GM23338 (cell line): Measurements from ENCODE around the gene HSPE1. TPM values are rescaled to one million over a fixed set of nuclear protein-coding genes. Genes with fewer than 3 reads are reported as not detected.
A peak's percentile ranks its signal among the peaks of the same experiment; 100 is the strongest.

ENCODE experiments used
- ATAC-seq: fragments of 200-7000 bp; cut with Tn5 transposase; 3 replicates; pipeline ENCODE4 v1.9.1; 2020
- DNase-seq: peaks from one replicate; pipeline ENCODE4 v3.0.0-alpha.2; 2015; ENCODE audit warnings: low spot score
- H2AFZ ChIP-seq: fragments of 200-600 bp; sonication (generic); 2 replicates; pipeline ENCODE4 v1.8.0; 2016; ENCODE audit warnings: antibody characterized with exemption, mild to moderate bottlenecking, moderate library complexity
- H3F3A ChIP-seq: fragments of 200-600 bp; sonication (generic); replicated peaks from 2 replicates; pipeline ENCODE4 v1.8.0; 2017; ENCODE audit warnings: antibody characterized with exemption, mixed run types, low read depth
- H3K27ac ChIP-seq: fragments of 200-600 bp; sonication (generic); 2 replicates; pipeline ENCODE4 v1.6.1; 2016; ENCODE audit warnings: low read depth
- H3K27me3 ChIP-seq: fragments of 200-600 bp; sonication (generic); 2 replicates; pipeline ENCODE4 v1.8.0; 2016; ENCODE audit warnings: mild to moderate bottlenecking, mixed run types, moderate library complexity; ENCODE audit not compliant: insufficient read depth
- H3K36me3 ChIP-seq: fragments of 200-600 bp; sonication (generic); 2 replicates; pipeline ENCODE4 v1.8.0; 2016; ENCODE audit warnings: mild to moderate bottlenecking; ENCODE audit not compliant: insufficient read depth
- H3K4me1 ChIP-seq: fragments of 200-600 bp; sonication (generic); 2 replicates; pipeline ENCODE4 v1.8.0; 2016; ENCODE audit warnings: mild to moderate bottlenecking, moderate library complexity; ENCODE audit not compliant: insufficient read depth
- H3K4me2 ChIP-seq: fragments of 200-600 bp; sonication (generic); 2 replicates; pipeline ENCODE4 v1.7.1; 2017; ENCODE audit warnings: mixed run types
- H3K4me3 ChIP-seq: fragments of 200-600 bp; sonication (generic); 2 replicates; pipeline ENCODE4 v1.6.1; 2016; ENCODE audit warnings: mixed run types
- H3K79me2 ChIP-seq: fragments of 200-600 bp; sonication (generic); replicated peaks from 2 replicates; pipeline ENCODE4 v1.8.0; 2017; ENCODE audit warnings: mild to moderate bottlenecking; ENCODE audit not compliant: insufficient read depth
- H3K9me2 ChIP-seq: fragments of 200-600 bp; sonication (generic); 2 replicates; pipeline ENCODE4 v1.8.0; 2017; ENCODE audit not compliant: insufficient read depth
- H4K20me1 ChIP-seq: fragments of 200-600 bp; sonication (generic); replicated peaks from 2 replicates; pipeline ENCODE4 v1.8.0; 2017; ENCODE audit warnings: mild to moderate bottlenecking; ENCODE audit not compliant: insufficient read depth
- H3K27ac Mint-ChIP-seq: 2 replicates; pipeline ENCODE4 v1.8.0; 2020; ENCODE audit warnings: inconsistent platforms, mild to moderate bottlenecking, moderate library complexity, mixed read lengths
- H3K27me3 Mint-ChIP-seq: 3 replicates; pipeline ENCODE4 v1.8.0; 2022; ENCODE audit warnings: low read depth, mild to moderate bottlenecking, moderate library complexity, mixed read lengths, inconsistent platforms; ENCODE audit not compliant: insufficient read depth, poor library complexity
- H3K36me3 Mint-ChIP-seq: 3 replicates; pipeline ENCODE4 v1.8.0; 2021; ENCODE audit warnings: low read depth, mild to moderate bottlenecking, inconsistent platforms, moderate library complexity, mixed read lengths
- H3K4me1 Mint-ChIP-seq: 3 replicates; pipeline ENCODE4 v1.8.0; 2020; ENCODE audit warnings: mild to moderate bottlenecking, inconsistent platforms, mixed read lengths
- H3K4me3 Mint-ChIP-seq: 3 replicates; pipeline ENCODE4 v1.8.0; 2021; ENCODE audit warnings: moderate library complexity, mild to moderate bottlenecking, inconsistent platforms, mixed read lengths
- H3K9me3 Mint-ChIP-seq: 3 replicates; pipeline ENCODE4 v1.8.0; 2020; ENCODE audit warnings: moderate library complexity, mild to moderate bottlenecking, inconsistent platforms, mixed read lengths
- CREB1 ChIP-seq: fragments of 250-450 bp; sonication (Bioruptor Pico); IDR thresholded peaks from 2 replicates; pipeline ENCODE4 v1.5.0; 2020; ENCODE audit warnings: low read depth, mild to moderate bottlenecking, moderate library complexity
- EZH2 ChIP-seq: fragments of 200-600 bp; sonication (generic); IDR thresholded peaks from one replicate; pipeline ENCODE4 v1.8.0; 2017; ENCODE audit warnings: antibody characterized with exemption, mild to moderate bottlenecking, low read depth; ENCODE audit not compliant: unreplicated experiment
- EZH2phosphoT487 ChIP-seq: fragments of 200-600 bp; sonication (generic); IDR thresholded peaks from one replicate; pipeline ENCODE4 v1.8.1; 2018; ENCODE audit warnings: antibody characterized with exemption; ENCODE audit not compliant: unreplicated experiment
- JUNB ChIP-seq: IDR thresholded peaks from one replicate; pipeline ENCODE4 v1.6.1; 2016; ENCODE audit warnings: antibody characterized with exemption; ENCODE audit not compliant: unreplicated experiment
- NANOG ChIP-seq: IDR thresholded peaks from 2 replicates; pipeline ENCODE4 v1.6.1; 2016; ENCODE audit warnings: antibody characterized with exemption, borderline replicate concordance
- POLR2AphosphoS5 ChIP-seq: IDR thresholded peaks from 2 replicates; pipeline ENCODE4 v1.6.1; 2016; ENCODE audit warnings: antibody characterized with exemption, low read depth
- STAT1 ChIP-seq: IDR thresholded peaks from one replicate; pipeline ENCODE4 v1.6.1; 2016; ENCODE audit warnings: antibody characterized with exemption; ENCODE audit not compliant: unreplicated experiment
- ZNF114 ChIP-seq: fragments of 250-450 bp; sonication (Bioruptor Pico); IDR thresholded peaks from 2 replicates; pipeline ENCODE4 v1.5.0; 2020; ENCODE audit warnings: mild to moderate bottlenecking, moderate library complexity
- ZNF331 ChIP-seq: fragments of 250-450 bp; sonication (Bioruptor Pico); IDR thresholded peaks from 2 replicates; pipeline ENCODE4 v1.5.0; 2020; ENCODE audit warnings: low read depth, mild to moderate bottlenecking, moderate library complexity
- polyA plus RNA-seq: library from polyadenylated mRNA; unstranded; fragments of >200 nt; fragmentation: Nextera tagmentation; extraction: Ambion mirVana; gene quantifications from 2 replicates; pipeline ENCODE4 v1.2.1, GENCODE V29; 2016
- total RNA-seq: library from RNA; depleted of rRNA; stranded (reverse); fragments of >200 nt; shearing (Covaris generic); gene quantifications from 2 replicates; pipeline ENCODE4 v1.2.3, GENCODE V29; 2014
- TF ChIP-seq, protein P1 (sequence below): IDR thresholded peaks from 2 replicates; pipeline ENCODE4 v1.6.1; 2016; ENCODE audit warnings: antibody characterized with exemption
- TF ChIP-seq, protein P2 (sequence below), 2 experiments: fragments of 200-600 bp in 1 of 2; sonication (generic) in 1 of 2; conservative IDR thresholded peaks; 2 replicates each; pipeline versions ENCODE4 v1.5.1 to v1.6.1; 2016 to 2017; ENCODE audit warnings: antibody characterized with exemption in 2 of 2, low read depth in 2 of 2, mild to moderate bottlenecking in 2 of 2, moderate library complexity in 1 of 2
- TF ChIP-seq, protein P3 (sequence below): fragments of 250-450 bp; sonication (Bioruptor Pico); IDR thresholded peaks from 2 replicates; pipeline ENCODE4 v1.5.0; 2020; ENCODE audit warnings: mild to moderate bottlenecking, moderate library complexity
- TF ChIP-seq, protein P4 (sequence below): IDR thresholded peaks from one replicate; pipeline ENCODE4 v1.6.1; 2018; ENCODE audit warnings: antibody characterized with exemption; ENCODE audit not compliant: unreplicated experiment

Gene HSPE1
- total and polyA plus RNA-seq, 2 experiments from 2014 or later = 328 to 1,529 TPM

DNA sequence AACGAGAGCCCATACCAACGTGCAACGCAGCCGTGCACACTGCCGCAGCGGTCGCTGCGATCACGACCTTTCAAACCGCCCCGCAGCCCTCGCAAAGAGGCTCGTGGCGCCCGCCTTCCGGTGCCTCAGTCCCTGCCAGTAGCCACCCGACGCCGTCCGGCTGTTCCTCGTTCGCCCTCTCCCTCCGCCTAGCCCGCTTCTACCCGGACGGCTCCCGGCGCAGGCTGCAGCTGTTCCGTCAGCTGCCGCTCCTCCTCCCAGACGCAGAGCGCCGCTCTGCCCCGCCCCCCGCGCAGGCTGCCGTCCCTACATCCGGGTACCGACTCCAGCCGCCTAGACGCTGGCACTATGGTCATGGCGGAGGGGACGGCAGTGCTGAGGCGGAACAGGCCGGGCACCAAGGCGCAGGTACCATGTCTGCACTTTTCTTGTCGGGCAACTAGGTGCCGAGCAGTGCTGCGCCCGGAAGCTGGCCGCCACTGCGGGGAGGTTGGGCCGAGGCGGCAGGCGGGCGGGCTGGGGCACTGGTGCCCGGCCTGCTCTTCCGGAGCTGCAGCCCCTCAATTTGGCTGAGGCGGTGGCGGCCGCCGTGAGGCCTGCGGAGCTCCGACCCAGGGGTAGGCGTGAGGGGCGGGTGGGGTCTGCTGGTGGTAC lies 15.7 kb downstream of the HSPE1 start, which contains the start of gene MOB4:
Gene MOB4 (plus strand): TSS at position 328 of the 654 bp plus-strand sequence. CDS start 21 bp downstream, at position 349.
- Mint-ChIP-seq H3K27ac (peak within 1 kb of the TSS; percentile 96), H3K4me1 (peaks cover 29% of the 10 kb centered on the region), H3K4me3 (peak within 1 kb of the TSS; percentile 96), H3K36me3 (peaks cover 16% of the 10 kb centered on the region), H3K9me3 (no peaks in the 10 kb centered on the region; the same call in 1 of the 3 replicates), H3K27me3 (peaks cover 14% of the 10 kb centered on the region)
- Histone ChIP-seq H3K79me2 (peaks cover 46% of the 10 kb centered on the region), H3K4me2 (peak within 1 kb of the TSS; percentile 93), H4K20me1 (peaks cover 15% of the 10 kb centered on the region), H3K36me3 (0 out of 2 replicates have a peak, but pooled peaks cover 7% of the 10 kb centered on the region), H2AFZ (peak within 1 kb of the TSS; percentile 95), H3K4me1 (peaks cover 25% of the 10 kb centered on the region), H3K4me3 (peak within 1 kb of the TSS; percentile 86), H3K9me2 (no peaks in the 10 kb centered on the region), H3F3A (peaks cover 13% of the 10 kb centered on the region; the same call in 1 of the 2 replicates), H3K27me3 (no peaks in the 10 kb centered on the region), H3K27ac (peak within 1 kb of the TSS; percentile 83; the same call in 1 of the 2 replicates)
- DNase-seq = peak; percentile 98
- TF ChIP-seq EZH2 = no peak
- peak; percentile 98 for TF ChIP-seq POLR2AphosphoS5
- no peak for TF ChIP-seq JUNB
- no peak for TF ChIP-seq ZNF114 (CRISPR knock-in tag)
- TF ChIP-seq, protein P1, sequence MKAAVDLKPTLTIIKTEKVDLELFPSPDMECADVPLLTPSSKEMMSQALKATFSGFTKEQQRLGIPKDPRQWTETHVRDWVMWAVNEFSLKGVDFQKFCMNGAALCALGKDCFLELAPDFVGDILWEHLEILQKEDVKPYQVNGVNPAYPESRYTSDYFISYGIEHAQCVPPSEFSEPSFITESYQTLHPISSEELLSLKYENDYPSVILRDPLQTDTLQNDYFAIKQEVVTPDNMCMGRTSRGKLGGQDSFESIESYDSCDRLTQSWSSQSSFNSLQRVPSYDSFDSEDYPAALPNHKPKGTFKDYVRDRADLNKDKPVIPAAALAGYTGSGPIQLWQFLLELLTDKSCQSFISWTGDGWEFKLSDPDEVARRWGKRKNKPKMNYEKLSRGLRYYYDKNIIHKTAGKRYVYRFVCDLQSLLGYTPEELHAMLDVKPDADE = peak; percentile 79
- TF ChIP-seq CREB1 (CRISPR knock-in tag) = peak; percentile 85
- TF ChIP-seq, protein P2, sequence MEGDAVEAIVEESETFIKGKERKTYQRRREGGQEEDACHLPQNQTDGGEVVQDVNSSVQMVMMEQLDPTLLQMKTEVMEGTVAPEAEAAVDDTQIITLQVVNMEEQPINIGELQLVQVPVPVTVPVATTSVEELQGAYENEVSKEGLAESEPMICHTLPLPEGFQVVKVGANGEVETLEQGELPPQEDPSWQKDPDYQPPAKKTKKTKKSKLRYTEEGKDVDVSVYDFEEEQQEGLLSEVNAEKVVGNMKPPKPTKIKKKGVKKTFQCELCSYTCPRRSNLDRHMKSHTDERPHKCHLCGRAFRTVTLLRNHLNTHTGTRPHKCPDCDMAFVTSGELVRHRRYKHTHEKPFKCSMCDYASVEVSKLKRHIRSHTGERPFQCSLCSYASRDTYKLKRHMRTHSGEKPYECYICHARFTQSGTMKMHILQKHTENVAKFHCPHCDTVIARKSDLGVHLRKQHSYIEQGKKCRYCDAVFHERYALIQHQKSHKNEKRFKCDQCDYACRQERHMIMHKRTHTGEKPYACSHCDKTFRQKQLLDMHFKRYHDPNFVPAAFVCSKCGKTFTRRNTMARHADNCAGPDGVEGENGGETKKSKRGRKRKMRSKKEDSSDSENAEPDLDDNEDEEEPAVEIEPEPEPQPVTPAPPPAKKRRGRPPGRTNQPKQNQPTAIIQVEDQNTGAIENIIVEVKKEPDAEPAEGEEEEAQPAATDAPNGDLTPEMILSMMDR (conservative IDR thresholded peaks at IDR 0.05; ENCODE audit: low read depth in 2 of 2) = no peak
- no peak for TF ChIP-seq ZNF331
- TF ChIP-seq, protein P3, sequence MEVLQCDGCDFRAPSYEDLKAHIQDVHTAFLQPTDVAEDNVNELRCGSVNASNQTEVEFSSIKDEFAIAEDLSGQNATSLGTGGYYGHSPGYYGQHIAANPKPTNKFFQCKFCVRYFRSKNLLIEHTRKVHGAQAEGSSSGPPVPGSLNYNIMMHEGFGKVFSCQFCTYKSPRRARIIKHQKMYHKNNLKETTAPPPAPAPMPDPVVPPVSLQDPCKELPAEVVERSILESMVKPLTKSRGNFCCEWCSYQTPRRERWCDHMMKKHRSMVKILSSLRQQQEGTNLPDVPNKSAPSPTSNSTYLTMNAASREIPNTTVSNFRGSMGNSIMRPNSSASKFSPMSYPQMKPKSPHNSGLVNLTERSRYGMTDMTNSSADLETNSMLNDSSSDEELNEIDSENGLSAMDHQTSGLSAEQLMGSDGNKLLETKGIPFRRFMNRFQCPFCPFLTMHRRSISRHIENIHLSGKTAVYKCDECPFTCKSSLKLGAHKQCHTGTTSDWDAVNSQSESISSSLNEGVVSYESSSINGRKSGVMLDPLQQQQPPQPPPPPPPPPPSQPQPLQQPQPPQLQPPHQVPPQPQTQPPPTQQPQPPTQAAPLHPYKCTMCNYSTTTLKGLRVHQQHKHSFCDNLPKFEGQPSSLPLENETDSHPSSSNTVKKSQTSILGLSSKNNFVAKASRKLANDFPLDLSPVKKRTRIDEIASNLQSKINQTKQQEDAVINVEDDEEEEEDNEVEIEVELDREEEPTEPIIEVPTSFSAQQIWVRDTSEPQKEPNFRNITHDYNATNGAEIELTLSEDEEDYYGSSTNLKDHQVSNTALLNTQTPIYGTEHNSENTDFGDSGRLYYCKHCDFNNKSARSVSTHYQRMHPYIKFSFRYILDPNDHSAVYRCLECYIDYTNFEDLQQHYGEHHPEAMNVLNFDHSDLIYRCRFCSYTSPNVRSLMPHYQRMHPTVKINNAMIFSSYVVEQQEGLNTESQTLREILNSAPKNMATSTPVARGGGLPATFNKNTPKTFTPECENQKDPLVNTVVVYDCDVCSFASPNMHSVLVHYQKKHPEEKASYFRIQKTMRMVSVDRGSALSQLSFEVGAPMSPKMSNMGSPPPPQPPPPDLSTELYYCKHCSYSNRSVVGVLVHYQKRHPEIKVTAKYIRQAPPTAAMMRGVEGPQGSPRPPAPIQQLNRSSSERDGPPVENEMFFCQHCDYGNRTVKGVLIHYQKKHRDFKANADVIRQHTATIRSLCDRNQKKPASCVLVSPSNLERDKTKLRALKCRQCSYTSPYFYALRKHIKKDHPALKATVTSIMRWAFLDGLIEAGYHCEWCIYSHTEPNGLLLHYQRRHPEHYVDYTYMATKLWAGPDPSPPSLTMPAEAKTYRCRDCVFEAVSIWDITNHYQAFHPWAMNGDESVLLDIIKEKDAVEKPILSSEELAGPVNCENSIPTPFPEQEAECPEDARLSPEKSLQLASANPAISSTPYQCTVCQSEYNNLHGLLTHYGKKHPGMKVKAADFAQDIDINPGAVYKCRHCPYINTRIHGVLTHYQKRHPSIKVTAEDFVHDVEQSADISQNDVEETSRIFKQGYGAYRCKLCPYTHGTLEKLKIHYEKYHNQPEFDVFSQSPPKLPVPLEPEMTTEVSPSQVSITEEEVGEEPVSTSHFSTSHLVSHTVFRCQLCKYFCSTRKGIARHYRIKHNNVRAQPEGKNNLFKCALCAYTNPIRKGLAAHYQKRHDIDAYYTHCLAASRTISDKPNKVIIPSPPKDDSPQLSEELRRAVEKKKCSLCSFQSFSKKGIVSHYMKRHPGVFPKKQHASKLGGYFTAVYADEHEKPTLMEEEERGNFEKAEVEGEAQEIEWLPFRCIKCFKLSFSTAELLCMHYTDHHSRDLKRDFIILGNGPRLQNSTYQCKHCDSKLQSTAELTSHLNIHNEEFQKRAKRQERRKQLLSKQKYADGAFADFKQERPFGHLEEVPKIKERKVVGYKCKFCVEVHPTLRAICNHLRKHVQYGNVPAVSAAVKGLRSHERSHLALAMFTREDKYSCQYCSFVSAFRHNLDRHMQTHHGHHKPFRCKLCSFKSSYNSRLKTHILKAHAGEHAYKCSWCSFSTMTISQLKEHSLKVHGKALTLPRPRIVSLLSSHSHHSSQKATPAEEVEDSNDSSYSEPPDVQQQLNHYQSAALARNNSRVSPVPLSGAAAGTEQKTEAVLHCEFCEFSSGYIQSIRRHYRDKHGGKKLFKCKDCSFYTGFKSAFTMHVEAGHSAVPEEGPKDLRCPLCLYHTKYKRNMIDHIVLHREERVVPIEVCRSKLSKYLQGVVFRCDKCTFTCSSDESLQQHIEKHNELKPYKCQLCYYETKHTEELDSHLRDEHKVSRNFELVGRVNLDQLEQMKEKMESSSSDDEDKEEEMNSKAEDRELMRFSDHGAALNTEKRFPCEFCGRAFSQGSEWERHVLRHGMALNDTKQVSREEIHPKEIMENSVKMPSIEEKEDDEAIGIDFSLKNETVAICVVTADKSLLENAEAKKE (CRISPR knock-in tag) = no peak
- TF ChIP-seq NANOG = no peak
- TF ChIP-seq, protein P4, sequence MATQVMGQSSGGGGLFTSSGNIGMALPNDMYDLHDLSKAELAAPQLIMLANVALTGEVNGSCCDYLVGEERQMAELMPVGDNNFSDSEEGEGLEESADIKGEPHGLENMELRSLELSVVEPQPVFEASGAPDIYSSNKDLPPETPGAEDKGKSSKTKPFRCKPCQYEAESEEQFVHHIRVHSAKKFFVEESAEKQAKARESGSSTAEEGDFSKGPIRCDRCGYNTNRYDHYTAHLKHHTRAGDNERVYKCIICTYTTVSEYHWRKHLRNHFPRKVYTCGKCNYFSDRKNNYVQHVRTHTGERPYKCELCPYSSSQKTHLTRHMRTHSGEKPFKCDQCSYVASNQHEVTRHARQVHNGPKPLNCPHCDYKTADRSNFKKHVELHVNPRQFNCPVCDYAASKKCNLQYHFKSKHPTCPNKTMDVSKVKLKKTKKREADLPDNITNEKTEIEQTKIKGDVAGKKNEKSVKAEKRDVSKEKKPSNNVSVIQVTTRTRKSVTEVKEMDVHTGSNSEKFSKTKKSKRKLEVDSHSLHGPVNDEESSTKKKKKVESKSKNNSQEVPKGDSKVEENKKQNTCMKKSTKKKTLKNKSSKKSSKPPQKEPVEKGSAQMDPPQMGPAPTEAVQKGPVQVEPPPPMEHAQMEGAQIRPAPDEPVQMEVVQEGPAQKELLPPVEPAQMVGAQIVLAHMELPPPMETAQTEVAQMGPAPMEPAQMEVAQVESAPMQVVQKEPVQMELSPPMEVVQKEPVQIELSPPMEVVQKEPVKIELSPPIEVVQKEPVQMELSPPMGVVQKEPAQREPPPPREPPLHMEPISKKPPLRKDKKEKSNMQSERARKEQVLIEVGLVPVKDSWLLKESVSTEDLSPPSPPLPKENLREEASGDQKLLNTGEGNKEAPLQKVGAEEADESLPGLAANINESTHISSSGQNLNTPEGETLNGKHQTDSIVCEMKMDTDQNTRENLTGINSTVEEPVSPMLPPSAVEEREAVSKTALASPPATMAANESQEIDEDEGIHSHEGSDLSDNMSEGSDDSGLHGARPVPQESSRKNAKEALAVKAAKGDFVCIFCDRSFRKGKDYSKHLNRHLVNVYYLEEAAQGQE = no peak
- TF ChIP-seq STAT1 = no peak
- TF ChIP-seq EZH2phosphoT487 = no peak
- ATAC-seq = peak; percentile 94
